ENCODE results near the gene UBE2J2.

The UBE2J2 gene

DNA sequence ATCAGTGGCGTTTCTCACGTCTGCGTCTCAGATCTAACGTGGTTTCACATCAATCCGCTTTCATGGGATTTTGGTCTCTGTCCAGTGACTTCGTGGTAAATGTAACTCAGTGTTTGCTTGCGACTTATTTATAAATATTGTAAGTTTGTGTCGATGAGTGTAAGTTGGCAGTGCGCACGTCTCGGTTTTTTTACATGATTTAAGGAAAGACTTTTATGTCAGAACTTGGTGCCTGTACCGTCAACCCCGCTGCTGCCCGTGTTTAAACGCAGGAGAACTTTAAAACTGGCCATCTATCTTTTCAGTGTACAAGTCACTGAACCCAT is 40.1 kb downstream of the UBE2J2 start:
- no peak for ATAC-seq
- TF ChIP-seq ZC3H10 (CRISPR knock-in tag; IDR thresholded peaks at IDR 0.05) (no peak), PPARA (CRISPR knock-in tag; IDR thresholded peaks at IDR 0.05; ENCODE audit: borderline replicate concordance) (no peak), ZNF8 (CRISPR knock-in tag; IDR thresholded peaks at IDR 0.05) (no peak), CSDC2 (CRISPR knock-in tag; IDR thresholded peaks at IDR 0.05) (no peak), ZFP3 (CRISPR knock-in tag; IDR thresholded peaks at IDR 0.05) (no peak)

DNA sequence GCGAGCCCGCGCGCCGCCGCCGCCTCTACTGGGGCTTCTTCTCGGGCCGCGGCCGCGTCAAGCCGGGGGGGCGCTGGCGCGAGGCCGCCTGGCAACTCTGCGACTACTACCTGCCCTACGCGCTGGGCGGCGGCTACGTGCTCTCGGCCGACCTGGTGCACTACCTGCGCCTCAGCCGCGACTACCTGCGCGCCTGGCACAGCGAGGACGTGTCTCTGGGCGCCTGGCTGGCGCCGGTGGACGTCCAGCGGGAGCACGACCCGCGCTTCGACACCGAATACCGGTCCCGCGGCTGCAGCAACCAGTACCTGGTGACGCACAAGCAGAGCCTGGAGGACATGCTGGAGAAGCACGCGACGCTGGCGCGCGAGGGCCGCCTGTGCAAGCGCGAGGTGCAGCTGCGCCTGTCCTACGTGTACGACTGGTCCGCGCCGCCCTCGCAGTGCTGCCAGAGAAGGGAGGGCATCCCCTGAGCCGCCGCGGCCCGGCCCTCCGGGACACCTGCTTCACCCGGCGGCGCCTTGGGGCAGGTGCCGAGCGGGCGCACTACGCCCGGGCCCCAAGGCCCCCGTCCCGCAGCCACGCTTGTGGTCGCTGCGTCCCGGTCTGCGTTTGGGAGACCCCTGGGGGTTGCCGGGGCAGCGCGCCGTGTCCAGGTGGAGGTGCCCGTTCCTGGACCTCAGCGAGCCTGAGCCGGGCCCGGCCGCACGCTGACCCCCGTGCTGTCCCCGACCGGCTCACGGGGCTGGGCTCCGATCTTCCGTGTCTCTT is 40.7 kb downstream of the UBE2J2 start:
- TF ChIP-seq ZC3H10 (CRISPR knock-in tag; IDR thresholded peaks at IDR 0.05) (no peak), ZNF565 (CRISPR knock-in tag; conservative IDR thresholded peaks at IDR 0.05; ENCODE audit: low read depth) (no peak), TCF4 (CRISPR knock-in tag; IDR thresholded peaks at IDR 0.05; ENCODE audit: borderline replicate concordance) (no peak), TOX (CRISPR knock-in tag; IDR thresholded peaks at IDR 0.05; ENCODE audit: borderline replicate concordance) (no peak), RARB (CRISPR knock-in tag; IDR thresholded peaks at IDR 0.05) (no peak), CSDC2 (CRISPR knock-in tag; IDR thresholded peaks at IDR 0.05) (no peak), SNAI2 (CRISPR knock-in tag; IDR thresholded peaks at IDR 0.05) (no peak), OSR1 (CRISPR knock-in tag; IDR thresholded peaks at IDR 0.05) (no peak), ESRRG (CRISPR knock-in tag; IDR thresholded peaks at IDR 0.05) (no peak)
- no peak for ATAC-seq

DNA sequence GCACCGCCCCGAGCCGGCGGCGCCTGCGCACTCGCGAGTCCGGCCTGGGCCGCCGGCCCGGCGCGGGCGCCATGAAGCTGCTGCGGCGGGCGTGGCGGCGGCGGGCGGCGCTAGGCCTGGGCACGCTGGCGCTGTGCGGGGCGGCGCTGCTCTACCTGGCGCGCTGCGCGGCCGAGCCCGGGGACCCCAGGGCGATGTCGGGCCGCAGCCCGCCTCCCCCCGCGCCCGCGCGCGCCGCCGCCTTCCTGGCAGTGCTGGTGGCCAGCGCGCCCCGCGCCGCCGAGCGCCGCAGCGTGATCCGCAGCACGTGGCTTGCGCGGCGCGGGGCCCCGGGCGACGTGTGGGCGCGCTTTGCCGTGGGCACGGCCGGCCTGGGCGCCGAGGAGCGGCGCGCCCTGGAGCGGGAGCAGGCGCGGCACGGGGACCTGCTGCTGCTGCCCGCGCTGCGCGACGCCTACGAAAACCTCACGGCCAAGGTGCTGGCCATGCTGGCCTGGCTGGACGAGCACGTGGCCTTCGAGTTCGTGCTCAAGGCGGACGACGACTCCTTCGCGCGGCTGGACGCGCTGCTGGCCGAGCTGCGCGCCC is 41.4 kb downstream of the UBE2J2 start, which contains the start of gene B3GALT6:
Gene B3GALT6, plus strand, starts transcription at position 30 of the 588 bp plus-strand sequence. Its CDS starts 42 bp downstream, at position 72.
- TF ChIP-seq, protein P1, sequence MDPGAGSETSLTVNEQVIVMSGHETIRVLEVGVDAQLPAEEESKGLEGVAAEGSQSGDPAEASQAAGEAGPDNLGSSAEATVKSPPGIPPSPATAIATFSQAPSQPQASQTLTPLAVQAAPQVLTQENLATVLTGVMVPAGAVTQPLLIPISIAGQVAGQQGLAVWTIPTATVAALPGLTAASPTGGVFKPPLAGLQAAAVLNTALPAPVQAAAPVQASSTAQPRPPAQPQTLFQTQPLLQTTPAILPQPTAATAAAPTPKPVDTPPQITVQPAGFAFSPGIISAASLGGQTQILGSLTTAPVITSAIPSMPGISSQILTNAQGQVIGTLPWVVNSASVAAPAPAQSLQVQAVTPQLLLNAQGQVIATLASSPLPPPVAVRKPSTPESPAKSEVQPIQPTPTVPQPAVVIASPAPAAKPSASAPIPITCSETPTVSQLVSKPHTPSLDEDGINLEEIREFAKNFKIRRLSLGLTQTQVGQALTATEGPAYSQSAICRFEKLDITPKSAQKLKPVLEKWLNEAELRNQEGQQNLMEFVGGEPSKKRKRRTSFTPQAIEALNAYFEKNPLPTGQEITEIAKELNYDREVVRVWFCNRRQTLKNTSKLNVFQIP (CRISPR knock-in tag; IDR thresholded peaks at IDR 0.05; ENCODE audit: borderline replicate concordance, low read depth): no peak
- TF ChIP-seq, protein P2, sequence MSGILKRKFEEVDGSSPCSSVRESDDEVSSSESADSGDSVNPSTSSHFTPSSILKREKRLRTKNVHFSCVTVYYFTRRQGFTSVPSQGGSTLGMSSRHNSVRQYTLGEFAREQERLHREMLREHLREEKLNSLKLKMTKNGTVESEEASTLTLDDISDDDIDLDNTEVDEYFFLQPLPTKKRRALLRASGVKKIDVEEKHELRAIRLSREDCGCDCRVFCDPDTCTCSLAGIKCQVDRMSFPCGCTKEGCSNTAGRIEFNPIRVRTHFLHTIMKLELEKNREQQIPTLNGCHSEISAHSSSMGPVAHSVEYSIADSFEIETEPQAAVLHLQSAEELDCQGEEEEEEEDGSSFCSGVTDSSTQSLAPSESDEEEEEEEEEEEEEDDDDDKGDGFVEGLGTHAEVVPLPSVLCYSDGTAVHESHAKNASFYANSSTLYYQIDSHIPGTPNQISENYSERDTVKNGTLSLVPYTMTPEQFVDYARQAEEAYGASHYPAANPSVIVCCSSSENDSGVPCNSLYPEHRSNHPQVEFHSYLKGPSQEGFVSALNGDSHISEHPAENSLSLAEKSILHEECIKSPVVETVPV (CRISPR knock-in tag; IDR thresholded peaks at IDR 0.05): no peak
- TF ChIP-seq, protein P3, sequence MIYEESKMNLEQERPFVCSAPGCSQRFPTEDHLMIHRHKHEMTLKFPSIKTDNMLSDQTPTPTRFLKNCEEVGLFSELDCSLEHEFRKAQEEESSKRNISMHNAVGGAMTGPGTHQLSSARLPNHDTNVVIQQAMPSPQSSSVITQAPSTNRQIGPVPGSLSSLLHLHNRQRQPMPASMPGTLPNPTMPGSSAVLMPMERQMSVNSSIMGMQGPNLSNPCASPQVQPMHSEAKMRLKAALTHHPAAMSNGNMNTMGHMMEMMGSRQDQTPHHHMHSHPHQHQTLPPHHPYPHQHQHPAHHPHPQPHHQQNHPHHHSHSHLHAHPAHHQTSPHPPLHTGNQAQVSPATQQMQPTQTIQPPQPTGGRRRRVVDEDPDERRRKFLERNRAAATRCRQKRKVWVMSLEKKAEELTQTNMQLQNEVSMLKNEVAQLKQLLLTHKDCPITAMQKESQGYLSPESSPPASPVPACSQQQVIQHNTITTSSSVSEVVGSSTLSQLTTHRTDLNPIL (CRISPR knock-in tag; IDR thresholded peaks at IDR 0.05; ENCODE audit: low read depth): no peak
- TF ChIP-seq, protein P4, sequence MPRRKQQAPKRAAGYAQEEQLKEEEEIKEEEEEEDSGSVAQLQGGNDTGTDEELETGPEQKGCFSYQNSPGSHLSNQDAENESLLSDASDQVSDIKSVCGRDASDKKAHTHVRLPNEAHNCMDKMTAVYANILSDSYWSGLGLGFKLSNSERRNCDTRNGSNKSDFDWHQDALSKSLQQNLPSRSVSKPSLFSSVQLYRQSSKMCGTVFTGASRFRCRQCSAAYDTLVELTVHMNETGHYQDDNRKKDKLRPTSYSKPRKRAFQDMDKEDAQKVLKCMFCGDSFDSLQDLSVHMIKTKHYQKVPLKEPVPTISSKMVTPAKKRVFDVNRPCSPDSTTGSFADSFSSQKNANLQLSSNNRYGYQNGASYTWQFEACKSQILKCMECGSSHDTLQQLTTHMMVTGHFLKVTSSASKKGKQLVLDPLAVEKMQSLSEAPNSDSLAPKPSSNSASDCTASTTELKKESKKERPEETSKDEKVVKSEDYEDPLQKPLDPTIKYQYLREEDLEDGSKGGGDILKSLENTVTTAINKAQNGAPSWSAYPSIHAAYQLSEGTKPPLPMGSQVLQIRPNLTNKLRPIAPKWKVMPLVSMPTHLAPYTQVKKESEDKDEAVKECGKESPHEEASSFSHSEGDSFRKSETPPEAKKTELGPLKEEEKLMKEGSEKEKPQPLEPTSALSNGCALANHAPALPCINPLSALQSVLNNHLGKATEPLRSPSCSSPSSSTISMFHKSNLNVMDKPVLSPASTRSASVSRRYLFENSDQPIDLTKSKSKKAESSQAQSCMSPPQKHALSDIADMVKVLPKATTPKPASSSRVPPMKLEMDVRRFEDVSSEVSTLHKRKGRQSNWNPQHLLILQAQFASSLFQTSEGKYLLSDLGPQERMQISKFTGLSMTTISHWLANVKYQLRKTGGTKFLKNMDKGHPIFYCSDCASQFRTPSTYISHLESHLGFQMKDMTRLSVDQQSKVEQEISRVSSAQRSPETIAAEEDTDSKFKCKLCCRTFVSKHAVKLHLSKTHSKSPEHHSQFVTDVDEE (CRISPR knock-in tag; IDR thresholded peaks at IDR 0.05): no peak
- TF ChIP-seq ZFP3 (CRISPR knock-in tag; IDR thresholded peaks at IDR 0.05) (no peak), ZNF70 (CRISPR knock-in tag; IDR thresholded peaks at IDR 0.05) (no peak), GLIS3 (CRISPR knock-in tag; IDR thresholded peaks at IDR 0.05) (no peak), BACH2 (CRISPR knock-in tag; IDR thresholded peaks at IDR 0.05; ENCODE audit: borderline replicate concordance) (no peak), TOX (CRISPR knock-in tag; IDR thresholded peaks at IDR 0.05; ENCODE audit: borderline replicate concordance) (no peak), ZC3H10 (CRISPR knock-in tag; IDR thresholded peaks at IDR 0.05) (no peak), CSDC2 (CRISPR knock-in tag; IDR thresholded peaks at IDR 0.05) (no peak)
- no peak for ATAC-seq

DNA sequence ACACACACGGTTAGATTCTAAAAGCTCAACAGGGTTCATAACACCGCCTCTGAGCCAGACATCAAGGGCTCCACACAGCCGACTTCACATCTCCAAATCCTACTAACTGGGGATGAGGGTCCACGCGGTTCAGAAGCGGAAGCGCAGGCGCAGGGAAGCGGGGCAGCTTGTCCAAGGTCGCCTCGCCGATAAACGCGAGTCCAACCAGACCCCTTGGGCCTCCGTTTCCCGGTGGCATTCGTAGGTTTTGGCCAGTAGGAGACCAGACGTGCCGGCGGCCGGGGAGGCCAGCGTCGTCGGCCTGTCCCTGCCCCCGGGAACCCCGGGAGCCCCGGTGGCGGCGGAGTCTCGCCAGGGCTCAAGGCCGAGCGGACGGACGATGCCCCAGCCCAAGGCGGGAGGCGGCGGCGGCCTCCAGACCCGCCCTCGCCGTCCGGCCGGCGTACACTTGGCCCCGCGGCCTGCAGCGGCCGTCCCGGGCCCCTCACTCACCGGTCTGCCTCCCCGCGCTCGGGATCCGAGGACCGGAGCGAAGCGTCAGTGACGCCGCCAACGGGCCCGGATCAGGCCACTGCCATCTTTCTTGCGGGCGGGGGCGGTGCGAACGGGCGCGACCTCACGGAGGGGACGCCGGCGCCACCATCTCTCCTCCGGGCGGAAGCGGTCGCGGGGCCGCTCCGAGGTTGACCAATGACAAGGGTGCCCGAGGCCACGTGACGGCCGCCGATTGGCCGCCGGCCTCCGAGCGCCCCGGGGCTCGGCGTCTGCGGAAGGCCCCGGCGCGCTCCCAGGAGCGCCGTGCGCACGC is 42.0 kb downstream of the UBE2J2 start, which contains the start of gene SDF4:
Gene SDF4, minus strand, starts transcription at position 602 of the 808 bp plus-strand sequence. CDS start 3,229 bp downstream, outside the sequence.
- TF ChIP-seq ZFP3 (CRISPR knock-in tag; IDR thresholded peaks at IDR 0.05): peak; percentile 35; the same call in 1 of the 2 replicates
- TF ChIP-seq OSR1 (CRISPR knock-in tag; IDR thresholded peaks at IDR 0.05): no peak
- no peak for TF ChIP-seq TOX (CRISPR knock-in tag; IDR thresholded peaks at IDR 0.05; ENCODE audit: borderline replicate concordance)
- TF ChIP-seq, protein P4 (CRISPR knock-in tag; IDR thresholded peaks at IDR 0.05): peak; percentile 57; the same call in 1 of the 2 replicates
- ATAC-seq: peak; percentile 95

Data from SK-N-SH treated with all-trans-retinoic acid at 6 μM for 48 hours (cell line).